GM23338 (cell line): Measurements from ENCODE around the gene ALDH1A1. TPM values are rescaled to one million over a fixed set of nuclear protein-coding genes. Genes with fewer than 3 reads are reported as not detected.

Experiments used
- ATAC-seq: fragments of 200-7000 bp; cut with Tn5 transposase; 3 replicates; pipeline ENCODE4 v1.9.1; 2020
- DNase-seq: peaks from one replicate; pipeline ENCODE4 v3.0.0-alpha.2; 2015; ENCODE audit warnings: low spot score
- H2AFZ ChIP-seq: fragments of 200-600 bp; sonication (generic); 2 replicates; pipeline ENCODE4 v1.8.0; 2016; ENCODE audit warnings: antibody characterized with exemption, mild to moderate bottlenecking, moderate library complexity
- H3F3A ChIP-seq: fragments of 200-600 bp; sonication (generic); replicated peaks from 2 replicates; pipeline ENCODE4 v1.8.0; 2017; ENCODE audit warnings: antibody characterized with exemption, mixed run types, low read depth
- H3K27ac ChIP-seq: fragments of 200-600 bp; sonication (generic); 2 replicates; pipeline ENCODE4 v1.6.1; 2016; ENCODE audit warnings: low read depth
- H3K27me3 ChIP-seq: fragments of 200-600 bp; sonication (generic); 2 replicates; pipeline ENCODE4 v1.8.0; 2016; ENCODE audit warnings: mild to moderate bottlenecking, mixed run types, moderate library complexity; ENCODE audit not compliant: insufficient read depth
- H3K36me3 ChIP-seq: fragments of 200-600 bp; sonication (generic); 2 replicates; pipeline ENCODE4 v1.8.0; 2016; ENCODE audit warnings: mild to moderate bottlenecking; ENCODE audit not compliant: insufficient read depth
- H3K4me1 ChIP-seq: fragments of 200-600 bp; sonication (generic); 2 replicates; pipeline ENCODE4 v1.8.0; 2016; ENCODE audit warnings: mild to moderate bottlenecking, moderate library complexity; ENCODE audit not compliant: insufficient read depth
- H3K4me2 ChIP-seq: fragments of 200-600 bp; sonication (generic); 2 replicates; pipeline ENCODE4 v1.7.1; 2017; ENCODE audit warnings: mixed run types
- H3K4me3 ChIP-seq: fragments of 200-600 bp; sonication (generic); 2 replicates; pipeline ENCODE4 v1.6.1; 2016; ENCODE audit warnings: mixed run types
- H3K79me2 ChIP-seq: fragments of 200-600 bp; sonication (generic); replicated peaks from 2 replicates; pipeline ENCODE4 v1.8.0; 2017; ENCODE audit warnings: mild to moderate bottlenecking; ENCODE audit not compliant: insufficient read depth
- H3K9me2 ChIP-seq: fragments of 200-600 bp; sonication (generic); 2 replicates; pipeline ENCODE4 v1.8.0; 2017; ENCODE audit not compliant: insufficient read depth
- H4K20me1 ChIP-seq: fragments of 200-600 bp; sonication (generic); replicated peaks from 2 replicates; pipeline ENCODE4 v1.8.0; 2017; ENCODE audit warnings: mild to moderate bottlenecking; ENCODE audit not compliant: insufficient read depth
- H3K27ac Mint-ChIP-seq: 2 replicates; pipeline ENCODE4 v1.8.0; 2020; ENCODE audit warnings: inconsistent platforms, mild to moderate bottlenecking, moderate library complexity, mixed read lengths
- H3K27me3 Mint-ChIP-seq: 3 replicates; pipeline ENCODE4 v1.8.0; 2022; ENCODE audit warnings: low read depth, mild to moderate bottlenecking, moderate library complexity, mixed read lengths, inconsistent platforms; ENCODE audit not compliant: insufficient read depth, poor library complexity
- H3K36me3 Mint-ChIP-seq: 3 replicates; pipeline ENCODE4 v1.8.0; 2021; ENCODE audit warnings: low read depth, mild to moderate bottlenecking, inconsistent platforms, moderate library complexity, mixed read lengths
- H3K4me1 Mint-ChIP-seq: 3 replicates; pipeline ENCODE4 v1.8.0; 2020; ENCODE audit warnings: mild to moderate bottlenecking, inconsistent platforms, mixed read lengths
- H3K4me3 Mint-ChIP-seq: 3 replicates; pipeline ENCODE4 v1.8.0; 2021; ENCODE audit warnings: moderate library complexity, mild to moderate bottlenecking, inconsistent platforms, mixed read lengths
- H3K9me3 Mint-ChIP-seq: 3 replicates; pipeline ENCODE4 v1.8.0; 2020; ENCODE audit warnings: moderate library complexity, mild to moderate bottlenecking, inconsistent platforms, mixed read lengths
- CREB1 ChIP-seq: fragments of 250-450 bp; sonication (Bioruptor Pico); IDR thresholded peaks from 2 replicates; pipeline ENCODE4 v1.5.0; 2020; ENCODE audit warnings: low read depth, mild to moderate bottlenecking, moderate library complexity
- CTCF ChIP-seq, 2 experiments: fragments of 200-600 bp in 1 of 2; sonication (generic) in 1 of 2; conservative IDR thresholded peaks; 2 replicates each; pipeline versions ENCODE4 v1.5.1 to v1.6.1; 2016 to 2017; ENCODE audit warnings: antibody characterized with exemption in 2 of 2, low read depth in 2 of 2, mild to moderate bottlenecking in 2 of 2, moderate library complexity in 1 of 2
- ETS1 ChIP-seq: IDR thresholded peaks from 2 replicates; pipeline ENCODE4 v1.6.1; 2016; ENCODE audit warnings: antibody characterized with exemption
- EZH2 ChIP-seq: fragments of 200-600 bp; sonication (generic); IDR thresholded peaks from one replicate; pipeline ENCODE4 v1.8.0; 2017; ENCODE audit warnings: antibody characterized with exemption, mild to moderate bottlenecking, low read depth; ENCODE audit not compliant: unreplicated experiment
- EZH2phosphoT487 ChIP-seq: fragments of 200-600 bp; sonication (generic); IDR thresholded peaks from one replicate; pipeline ENCODE4 v1.8.1; 2018; ENCODE audit warnings: antibody characterized with exemption; ENCODE audit not compliant: unreplicated experiment
- JUNB ChIP-seq: IDR thresholded peaks from one replicate; pipeline ENCODE4 v1.6.1; 2016; ENCODE audit warnings: antibody characterized with exemption; ENCODE audit not compliant: unreplicated experiment
- NANOG ChIP-seq: IDR thresholded peaks from 2 replicates; pipeline ENCODE4 v1.6.1; 2016; ENCODE audit warnings: antibody characterized with exemption, borderline replicate concordance
- POLR2AphosphoS5 ChIP-seq: IDR thresholded peaks from 2 replicates; pipeline ENCODE4 v1.6.1; 2016; ENCODE audit warnings: antibody characterized with exemption, low read depth
- REST ChIP-seq: IDR thresholded peaks from one replicate; pipeline ENCODE4 v1.6.1; 2018; ENCODE audit warnings: antibody characterized with exemption; ENCODE audit not compliant: unreplicated experiment
- STAT1 ChIP-seq: IDR thresholded peaks from one replicate; pipeline ENCODE4 v1.6.1; 2016; ENCODE audit warnings: antibody characterized with exemption; ENCODE audit not compliant: unreplicated experiment
- ZNF114 ChIP-seq: fragments of 250-450 bp; sonication (Bioruptor Pico); IDR thresholded peaks from 2 replicates; pipeline ENCODE4 v1.5.0; 2020; ENCODE audit warnings: mild to moderate bottlenecking, moderate library complexity
- ZNF331 ChIP-seq: fragments of 250-450 bp; sonication (Bioruptor Pico); IDR thresholded peaks from 2 replicates; pipeline ENCODE4 v1.5.0; 2020; ENCODE audit warnings: low read depth, mild to moderate bottlenecking, moderate library complexity
- polyA plus RNA-seq: library from polyadenylated mRNA; unstranded; fragments of >200 nt; fragmentation: Nextera tagmentation; extraction: Ambion mirVana; gene quantifications from 2 replicates; pipeline ENCODE4 v1.2.1, GENCODE V29; 2016
- total RNA-seq: library from RNA; depleted of rRNA; stranded (reverse); fragments of >200 nt; shearing (Covaris generic); gene quantifications from 2 replicates; pipeline ENCODE4 v1.2.3, GENCODE V29; 2014
- TF ChIP-seq, protein P1 (sequence below): fragments of 250-450 bp; sonication (Bioruptor Pico); IDR thresholded peaks from 2 replicates; pipeline ENCODE4 v1.5.0; 2020; ENCODE audit warnings: mild to moderate bottlenecking, moderate library complexity

Gene ALDH1A1
- total and polyA plus RNA-seq, 2 experiments from 2014 or later = 2.1 to 3.4 TPM

- Mint-ChIP-seq H3K4me1 (peaks cover 5% of the 10 kb centered on the region), H3K9me3 (no peaks in the 10 kb centered on the region), H3K4me3 (no peak overlapping the region), H3K27ac (no peak overlapping the region; the same call in 1 of the 2 replicates), H3K27me3 (no peaks in the 10 kb centered on the region), H3K36me3 (no peaks in the 10 kb centered on the region)
- no peak overlapping the region for H3K4me2 ChIP-seq
- no peak for ATAC-seq
- no peak overlapping the region for H3K4me3 ChIP-seq
- H3K27me3 ChIP-seq = no peaks in the 10 kb centered on the region
- no peak overlapping the region for H3K27ac ChIP-seq
- H3K4me1 ChIP-seq = peaks cover 7% of the 10 kb centered on the region; the same call in 1 of the 2 replicates
- no peaks in the 10 kb centered on the region for H3K9me2 ChIP-seq
- H3K36me3 ChIP-seq = no peaks in the 10 kb centered on the region
- no peak overlapping the region for H2AFZ ChIP-seq
- H3F3A ChIP-seq = no peaks in the 10 kb centered on the region
- no peak for TF ChIP-seq POLR2AphosphoS5
- no peak for TF ChIP-seq ZNF114 (CRISPR knock-in tag)
- TF ChIP-seq CREB1 = no peak
- TF ChIP-seq ZNF331 = no peak
- no peak for TF ChIP-seq STAT1
- TF ChIP-seq, protein P1, sequence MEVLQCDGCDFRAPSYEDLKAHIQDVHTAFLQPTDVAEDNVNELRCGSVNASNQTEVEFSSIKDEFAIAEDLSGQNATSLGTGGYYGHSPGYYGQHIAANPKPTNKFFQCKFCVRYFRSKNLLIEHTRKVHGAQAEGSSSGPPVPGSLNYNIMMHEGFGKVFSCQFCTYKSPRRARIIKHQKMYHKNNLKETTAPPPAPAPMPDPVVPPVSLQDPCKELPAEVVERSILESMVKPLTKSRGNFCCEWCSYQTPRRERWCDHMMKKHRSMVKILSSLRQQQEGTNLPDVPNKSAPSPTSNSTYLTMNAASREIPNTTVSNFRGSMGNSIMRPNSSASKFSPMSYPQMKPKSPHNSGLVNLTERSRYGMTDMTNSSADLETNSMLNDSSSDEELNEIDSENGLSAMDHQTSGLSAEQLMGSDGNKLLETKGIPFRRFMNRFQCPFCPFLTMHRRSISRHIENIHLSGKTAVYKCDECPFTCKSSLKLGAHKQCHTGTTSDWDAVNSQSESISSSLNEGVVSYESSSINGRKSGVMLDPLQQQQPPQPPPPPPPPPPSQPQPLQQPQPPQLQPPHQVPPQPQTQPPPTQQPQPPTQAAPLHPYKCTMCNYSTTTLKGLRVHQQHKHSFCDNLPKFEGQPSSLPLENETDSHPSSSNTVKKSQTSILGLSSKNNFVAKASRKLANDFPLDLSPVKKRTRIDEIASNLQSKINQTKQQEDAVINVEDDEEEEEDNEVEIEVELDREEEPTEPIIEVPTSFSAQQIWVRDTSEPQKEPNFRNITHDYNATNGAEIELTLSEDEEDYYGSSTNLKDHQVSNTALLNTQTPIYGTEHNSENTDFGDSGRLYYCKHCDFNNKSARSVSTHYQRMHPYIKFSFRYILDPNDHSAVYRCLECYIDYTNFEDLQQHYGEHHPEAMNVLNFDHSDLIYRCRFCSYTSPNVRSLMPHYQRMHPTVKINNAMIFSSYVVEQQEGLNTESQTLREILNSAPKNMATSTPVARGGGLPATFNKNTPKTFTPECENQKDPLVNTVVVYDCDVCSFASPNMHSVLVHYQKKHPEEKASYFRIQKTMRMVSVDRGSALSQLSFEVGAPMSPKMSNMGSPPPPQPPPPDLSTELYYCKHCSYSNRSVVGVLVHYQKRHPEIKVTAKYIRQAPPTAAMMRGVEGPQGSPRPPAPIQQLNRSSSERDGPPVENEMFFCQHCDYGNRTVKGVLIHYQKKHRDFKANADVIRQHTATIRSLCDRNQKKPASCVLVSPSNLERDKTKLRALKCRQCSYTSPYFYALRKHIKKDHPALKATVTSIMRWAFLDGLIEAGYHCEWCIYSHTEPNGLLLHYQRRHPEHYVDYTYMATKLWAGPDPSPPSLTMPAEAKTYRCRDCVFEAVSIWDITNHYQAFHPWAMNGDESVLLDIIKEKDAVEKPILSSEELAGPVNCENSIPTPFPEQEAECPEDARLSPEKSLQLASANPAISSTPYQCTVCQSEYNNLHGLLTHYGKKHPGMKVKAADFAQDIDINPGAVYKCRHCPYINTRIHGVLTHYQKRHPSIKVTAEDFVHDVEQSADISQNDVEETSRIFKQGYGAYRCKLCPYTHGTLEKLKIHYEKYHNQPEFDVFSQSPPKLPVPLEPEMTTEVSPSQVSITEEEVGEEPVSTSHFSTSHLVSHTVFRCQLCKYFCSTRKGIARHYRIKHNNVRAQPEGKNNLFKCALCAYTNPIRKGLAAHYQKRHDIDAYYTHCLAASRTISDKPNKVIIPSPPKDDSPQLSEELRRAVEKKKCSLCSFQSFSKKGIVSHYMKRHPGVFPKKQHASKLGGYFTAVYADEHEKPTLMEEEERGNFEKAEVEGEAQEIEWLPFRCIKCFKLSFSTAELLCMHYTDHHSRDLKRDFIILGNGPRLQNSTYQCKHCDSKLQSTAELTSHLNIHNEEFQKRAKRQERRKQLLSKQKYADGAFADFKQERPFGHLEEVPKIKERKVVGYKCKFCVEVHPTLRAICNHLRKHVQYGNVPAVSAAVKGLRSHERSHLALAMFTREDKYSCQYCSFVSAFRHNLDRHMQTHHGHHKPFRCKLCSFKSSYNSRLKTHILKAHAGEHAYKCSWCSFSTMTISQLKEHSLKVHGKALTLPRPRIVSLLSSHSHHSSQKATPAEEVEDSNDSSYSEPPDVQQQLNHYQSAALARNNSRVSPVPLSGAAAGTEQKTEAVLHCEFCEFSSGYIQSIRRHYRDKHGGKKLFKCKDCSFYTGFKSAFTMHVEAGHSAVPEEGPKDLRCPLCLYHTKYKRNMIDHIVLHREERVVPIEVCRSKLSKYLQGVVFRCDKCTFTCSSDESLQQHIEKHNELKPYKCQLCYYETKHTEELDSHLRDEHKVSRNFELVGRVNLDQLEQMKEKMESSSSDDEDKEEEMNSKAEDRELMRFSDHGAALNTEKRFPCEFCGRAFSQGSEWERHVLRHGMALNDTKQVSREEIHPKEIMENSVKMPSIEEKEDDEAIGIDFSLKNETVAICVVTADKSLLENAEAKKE (CRISPR knock-in tag) = no peak
- TF ChIP-seq EZH2 = no peak
- no peak for TF ChIP-seq NANOG
- TF ChIP-seq ETS1 = no peak
- TF ChIP-seq REST = no peak
- no peak for TF ChIP-seq CTCF (conservative IDR thresholded peaks at IDR 0.05; ENCODE audit: low read depth in 2 of 2)
- no peak for TF ChIP-seq JUNB
- no peak for TF ChIP-seq EZH2phosphoT487
- H3K79me2 ChIP-seq = no peaks in the 10 kb centered on the region
- H4K20me1 ChIP-seq = no peaks in the 10 kb centered on the region; the same call in 1 of the 2 replicates
- no peak for DNase-seq
Measured at GRCh38 chr9:72983056-72983455, 30.2 kb upstream of the ALDH1A1 start.
